ENCODE measurements around the gene TRAPPC11.

The TRAPPC11 gene

GRCh38 chr4:183666088-183666487 lies 7.0 kb downstream of the TRAPPC11 start:
- DNase-seq (ENCODE audit: low spot score), result no peak
- Mint-ChIP-seq H3K4me3 (no peak overlapping the region), H3K36me3 (ENCODE audit: low read depth) (peaks cover 40% of the 10 kb centered on the region), H3K4me1 (ENCODE audit: low read depth) (peaks cover 4% of the 10 kb centered on the region), H3K27me3 (ENCODE audit: low read depth) (no peaks in the 10 kb centered on the region), H3K27ac (no peak overlapping the region), H3K9me3 (no peaks in the 10 kb centered on the region)

GRCh38 chr4:183670251-183670650 lies 11.2 kb downstream of the TRAPPC11 start:
- Mint-ChIP-seq H3K36me3 (ENCODE audit: low read depth) (peaks cover 49% of the 10 kb centered on the region), H3K9me3 (no peaks in the 10 kb centered on the region), H3K4me1 (ENCODE audit: low read depth) (no peaks in the 10 kb centered on the region), H3K27ac (no peak overlapping the region), H3K4me3 (no peak overlapping the region), H3K27me3 (ENCODE audit: low read depth) (no peaks in the 10 kb centered on the region)
- no peak for DNase-seq (ENCODE audit: low spot score)

- Mint-ChIP-seq H3K4me1 (ENCODE audit: low read depth) (no peaks in the 10 kb centered on the region), H3K36me3 (ENCODE audit: low read depth) (peaks cover 45% of the 10 kb centered on the region), H3K9me3 (no peaks in the 10 kb centered on the region), H3K4me3 (no peak overlapping the region), H3K27me3 (ENCODE audit: low read depth) (no peaks in the 10 kb centered on the region), H3K27ac (no peak overlapping the region)
- no peak for DNase-seq (ENCODE audit: low spot score)
Measured at GRCh38 chr4:183670960-183671555, 12.0 kb downstream of the TRAPPC11 start.

GRCh38 chr4:183674153-183674552 lies 15.1 kb downstream of the TRAPPC11 start:
- Mint-ChIP-seq H3K4me3 (no peak overlapping the region), H3K9me3 (no peaks in the 10 kb centered on the region), H3K4me1 (ENCODE audit: low read depth) (no peaks in the 10 kb centered on the region), H3K27ac (no peak overlapping the region), H3K36me3 (ENCODE audit: low read depth) (peaks cover 31% of the 10 kb centered on the region), H3K27me3 (ENCODE audit: low read depth) (no peaks in the 10 kb centered on the region)
- no peak for DNase-seq (ENCODE audit: low spot score)

GRCh38 chr4:183675625-183676024 lies 16.5 kb downstream of the TRAPPC11 start:
- Mint-ChIP-seq H3K27me3 (ENCODE audit: low read depth) (no peaks in the 10 kb centered on the region), H3K36me3 (ENCODE audit: low read depth) (peaks cover 28% of the 10 kb centered on the region), H3K27ac (no peak overlapping the region), H3K9me3 (no peaks in the 10 kb centered on the region), H3K4me1 (ENCODE audit: low read depth) (no peaks in the 10 kb centered on the region), H3K4me3 (no peak overlapping the region)
- no peak for DNase-seq (ENCODE audit: low spot score)

GRCh38 chr4:183681119-183681518 lies 22.0 kb downstream of the TRAPPC11 start:
- H3K36me3 Mint-ChIP-seq (ENCODE audit: low read depth), result peaks cover 21% of the 10 kb centered on the region
- no peaks in the 10 kb centered on the region for H3K27me3 Mint-ChIP-seq (ENCODE audit: low read depth)
- no peak for DNase-seq (ENCODE audit: low spot score)
- H3K4me1 Mint-ChIP-seq (ENCODE audit: low read depth), result no peaks in the 10 kb centered on the region
- H3K9me3 Mint-ChIP-seq, result no peaks in the 10 kb centered on the region
- H3K27ac Mint-ChIP-seq, result no peak overlapping the region
- H3K4me3 Mint-ChIP-seq, result no peak overlapping the region

- no peaks in the 10 kb centered on the region for H3K27me3 Mint-ChIP-seq (ENCODE audit: low read depth)
- no peaks in the 10 kb centered on the region for H3K4me1 Mint-ChIP-seq (ENCODE audit: low read depth)
- no peak overlapping the region for H3K4me3 Mint-ChIP-seq
- no peak overlapping the region for H3K27ac Mint-ChIP-seq
- DNase-seq (ENCODE audit: low spot score), result no peak
- peaks cover 35% of the 10 kb centered on the region for H3K36me3 Mint-ChIP-seq (ENCODE audit: low read depth)
- H3K9me3 Mint-ChIP-seq, result no peaks in the 10 kb centered on the region
Measured at GRCh38 chr4:183686461-183686860, 27.4 kb downstream of the TRAPPC11 start.

GRCh38 chr4:183688216-183688615 lies 29.1 kb downstream of the TRAPPC11 start:
- Mint-ChIP-seq H3K9me3 (no peaks in the 10 kb centered on the region), H3K4me3 (no peak overlapping the region), H3K4me1 (ENCODE audit: low read depth) (no peaks in the 10 kb centered on the region), H3K27me3 (ENCODE audit: low read depth) (no peaks in the 10 kb centered on the region), H3K36me3 (ENCODE audit: low read depth) (peaks cover 41% of the 10 kb centered on the region), H3K27ac (no peak overlapping the region)
- no peak for DNase-seq (ENCODE audit: low spot score)

GRCh38 chr4:183691006-183691405 lies 31.9 kb downstream of the TRAPPC11 start:
- DNase-seq (ENCODE audit: low spot score), result no peak
- no peak overlapping the region for H3K27ac Mint-ChIP-seq
- no peaks in the 10 kb centered on the region for H3K9me3 Mint-ChIP-seq
- no peak overlapping the region for H3K4me3 Mint-ChIP-seq
- peaks cover 38% of the 10 kb centered on the region for H3K36me3 Mint-ChIP-seq (ENCODE audit: low read depth)
- H3K27me3 Mint-ChIP-seq (ENCODE audit: low read depth), result no peaks in the 10 kb centered on the region
- H3K4me1 Mint-ChIP-seq (ENCODE audit: low read depth), result no peaks in the 10 kb centered on the region

GRCh38 chr4:183691897-183692296 lies 32.8 kb downstream of the TRAPPC11 start:
- Mint-ChIP-seq H3K4me3 (no peak overlapping the region), H3K36me3 (ENCODE audit: low read depth) (peaks cover 36% of the 10 kb centered on the region), H3K4me1 (ENCODE audit: low read depth) (no peaks in the 10 kb centered on the region), H3K9me3 (no peaks in the 10 kb centered on the region), H3K27ac (no peak overlapping the region), H3K27me3 (ENCODE audit: low read depth) (no peaks in the 10 kb centered on the region)
- no peak for DNase-seq (ENCODE audit: low spot score)

- H3K27ac Mint-ChIP-seq, result no peak overlapping the region
- H3K36me3 Mint-ChIP-seq (ENCODE audit: low read depth), result peaks cover 54% of the 10 kb centered on the region
- no peaks in the 10 kb centered on the region for H3K4me1 Mint-ChIP-seq (ENCODE audit: low read depth)
- no peaks in the 10 kb centered on the region for H3K27me3 Mint-ChIP-seq (ENCODE audit: low read depth)
- no peak overlapping the region for H3K4me3 Mint-ChIP-seq
- H3K9me3 Mint-ChIP-seq, result no peaks in the 10 kb centered on the region
- no peak for DNase-seq (ENCODE audit: low spot score)
Measured at GRCh38 chr4:183698909-183699308, 39.8 kb downstream of the TRAPPC11 start.

- no peak for DNase-seq (ENCODE audit: low spot score)
- no peaks in the 10 kb centered on the region for H3K4me1 Mint-ChIP-seq (ENCODE audit: low read depth)
- peaks cover 61% of the 10 kb centered on the region for H3K36me3 Mint-ChIP-seq (ENCODE audit: low read depth)
- no peak overlapping the region for H3K27ac Mint-ChIP-seq
- no peak overlapping the region for H3K4me3 Mint-ChIP-seq
- no peaks in the 10 kb centered on the region for H3K27me3 Mint-ChIP-seq (ENCODE audit: low read depth)
- H3K9me3 Mint-ChIP-seq, result no peaks in the 10 kb centered on the region
Measured at GRCh38 chr4:183700407-183700806, 41.3 kb downstream of the TRAPPC11 start.

- Mint-ChIP-seq H3K9me3 (no peaks in the 10 kb centered on the region), H3K4me1 (ENCODE audit: low read depth) (no peaks in the 10 kb centered on the region), H3K4me3 (no peak overlapping the region), H3K36me3 (ENCODE audit: low read depth) (peaks cover 61% of the 10 kb centered on the region), H3K27ac (no peak overlapping the region), H3K27me3 (ENCODE audit: low read depth) (no peaks in the 10 kb centered on the region)
- DNase-seq (ENCODE audit: low spot score), result no peak
Measured at GRCh38 chr4:183702492-183702891, 43.4 kb downstream of the TRAPPC11 start.

- Mint-ChIP-seq H3K4me1 (ENCODE audit: low read depth) (no peaks in the 10 kb centered on the region), H3K4me3 (no peak overlapping the region), H3K27ac (no peak overlapping the region), H3K27me3 (ENCODE audit: low read depth) (no peaks in the 10 kb centered on the region), H3K9me3 (no peaks in the 10 kb centered on the region), H3K36me3 (ENCODE audit: low read depth) (peaks cover 21% of the 10 kb centered on the region)
- no peak for DNase-seq (ENCODE audit: low spot score)
Measured at GRCh38 chr4:183714626-183715025, 55.5 kb downstream of the TRAPPC11 start.

- Mint-ChIP-seq H3K27ac (no peak overlapping the region), H3K4me1 (ENCODE audit: low read depth) (peaks cover 1% of the 10 kb centered on the region), H3K36me3 (ENCODE audit: low read depth) (peaks cover 16% of the 10 kb centered on the region), H3K27me3 (ENCODE audit: low read depth) (peaks cover 12% of the 10 kb centered on the region), H3K9me3 (no peaks in the 10 kb centered on the region), H3K4me3 (no peak overlapping the region)
- no peak for DNase-seq (ENCODE audit: low spot score)
Measured at GRCh38 chr4:183716302-183716701, 57.2 kb downstream of the TRAPPC11 start.
